DMS79 (cell line): ENCODE measurements around the gene ICA1.

Experiments used
- DNase-seq: peaks from one replicate; lab custom pipeline; 2025; lab: John Stamatoyannopoulos, UW

The ICA1 gene

GRCh38 chr7:8200316-8200715 lies 61.7 kb downstream of the ICA1 start:
- no peak for DNase-seq

- DNase-seq = no peak
Observed at GRCh38 chr7:8197994-8198698, 63.8 kb downstream of the ICA1 start.

- DNase-seq = no peak
Observed at GRCh38 chr7:8192897-8193296, 69.1 kb downstream of the ICA1 start.

GRCh38 chr7:8190119-8190895 lies 71.7 kb downstream of the ICA1 start:
- peak; percentile 30 for DNase-seq

- peak; percentile 94 for DNase-seq
Observed at GRCh38 chr7:8189625-8190024, 72.3 kb downstream of the ICA1 start.

- no peak for DNase-seq
Observed at GRCh38 chr7:8185926-8186683, 75.9 kb downstream of the ICA1 start.

GRCh38 chr7:8184221-8184620 lies 77.7 kb downstream of the ICA1 start:
- no peak for DNase-seq

- no peak for DNase-seq
Observed at GRCh38 chr7:8179486-8179885, 82.5 kb downstream of the ICA1 start.

- no peak for DNase-seq
Observed at GRCh38 chr7:8178353-8178752, 83.6 kb downstream of the ICA1 start.

- no peak for DNase-seq
Observed at GRCh38 chr7:8177109-8177933, 84.6 kb downstream of the ICA1 start.

- DNase-seq = peak; percentile 91
Observed at GRCh38 chr7:8176370-8177081, 85.4 kb downstream of the ICA1 start.

GRCh38 chr7:8175929-8176369 lies 86.0 kb downstream of the ICA1 start:
- no peak for DNase-seq

GRCh38 chr7:8172372-8173354 lies 89.3 kb downstream of the ICA1 start:
- DNase-seq = no peak

- DNase-seq = no peak
Observed at GRCh38 chr7:8169171-8169570, 92.8 kb downstream of the ICA1 start.

- no peak for DNase-seq
Observed at GRCh38 chr7:8168336-8168735, 93.6 kb downstream of the ICA1 start.

- no peak for DNase-seq
Observed at GRCh38 chr7:8165150-8165549, 96.8 kb downstream of the ICA1 start.

GRCh38 chr7:8162181-8162580 lies 99.8 kb downstream of the ICA1 start:
- no peak for DNase-seq

GRCh38 chr7:8161364-8161828 lies 100.6 kb downstream of the ICA1 start:
- no peak for DNase-seq

- no peak for DNase-seq
Observed at GRCh38 chr7:8160779-8161345, 101.1 kb downstream of the ICA1 start.
